ENCODE results near the gene ANGPTL8. TPM values are rescaled to one million over a fixed set of nuclear protein-coding genes. Genes with fewer than 3 reads are reported as not detected.

Gene ANGPTL8
- total and polyA plus RNA-seq, 2 experiments from 2014 or later, result not detected

DNA sequence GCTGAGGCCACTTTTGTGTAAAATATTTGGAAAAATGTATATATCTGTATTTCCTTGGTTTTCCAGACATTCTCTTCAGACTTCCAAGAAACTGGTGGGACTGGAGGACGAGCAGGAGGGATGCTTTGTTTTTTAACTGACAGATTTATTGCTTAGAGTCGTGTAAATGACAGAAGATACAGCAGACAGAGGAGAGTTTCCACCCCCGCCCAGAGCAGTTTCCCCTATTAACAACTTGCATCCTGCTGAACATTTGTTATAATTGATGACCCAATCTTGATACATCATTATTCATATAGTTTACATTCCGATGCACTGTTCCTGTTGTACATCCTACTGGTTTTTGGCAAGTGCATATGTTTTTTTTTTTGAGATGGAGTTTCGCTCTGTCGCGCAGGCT lies 30.0 kb downstream of the ANGPTL8 start:
- no peak for DNase-seq (ENCODE audit: low spot score)

More for the DNA sequence above, 30.0 kb downstream of the ANGPTL8 start:
- H3K27me3 ChIP-seq (ENCODE audit: insufficient read depth), result no peaks in the 10 kb centered on the region
- no peaks in the 10 kb centered on the region for H4K20me1 ChIP-seq (replicated peaks; ENCODE audit: insufficient read depth)
- H3K79me2 ChIP-seq (replicated peaks; ENCODE audit: insufficient read depth), result no peaks in the 10 kb centered on the region
- Mint-ChIP-seq H3K27me3 (ENCODE audit: insufficient read depth, low read depth, poor library complexity) (peaks cover 10% of the 10 kb centered on the region), H3K9me3 (no peaks in the 10 kb centered on the region), H3K4me3 (no peak overlapping the region; the same call in 2 of the 3 replicates), H3K27ac (no peak overlapping the region), H3K36me3 (ENCODE audit: low read depth) (no peaks in the 10 kb centered on the region), H3K4me1 (peaks cover 7% of the 10 kb centered on the region)
- no peak for TF ChIP-seq STAT1 (IDR thresholded peaks at IDR 0.05; ENCODE audit: unreplicated experiment)
- no peak for TF ChIP-seq EZH2 (IDR thresholded peaks at IDR 0.05; ENCODE audit: low read depth, unreplicated experiment)
- no peak for TF ChIP-seq ZNF331 (CRISPR knock-in tag; IDR thresholded peaks at IDR 0.05; ENCODE audit: low read depth)
- TF ChIP-seq EZH2phosphoT487 (IDR thresholded peaks at IDR 0.05; ENCODE audit: unreplicated experiment), result no peak
- no peak for TF ChIP-seq ZNF114 (CRISPR knock-in tag; IDR thresholded peaks at IDR 0.05)
- TF ChIP-seq CREB1 (CRISPR knock-in tag; IDR thresholded peaks at IDR 0.05; ENCODE audit: low read depth), result no peak
- TF ChIP-seq NANOG (IDR thresholded peaks at IDR 0.05; ENCODE audit: borderline replicate concordance), result no peak
- TF ChIP-seq REST (IDR thresholded peaks at IDR 0.05; ENCODE audit: unreplicated experiment), result no peak
- TF ChIP-seq CTCF (conservative IDR thresholded peaks at IDR 0.05; ENCODE audit: low read depth in 2 of 2), result no peak
- H3K9me2 ChIP-seq (ENCODE audit: insufficient read depth), result no peaks in the 10 kb centered on the region
- no peak overlapping the region for H3K4me2 ChIP-seq
- no peak overlapping the region for H2AFZ ChIP-seq
- H3K4me1 ChIP-seq (ENCODE audit: insufficient read depth), result no peaks in the 10 kb centered on the region
- H3K4me3 ChIP-seq, result no peak overlapping the region
- ATAC-seq, result no peak
- no peak overlapping the region for H3K27ac ChIP-seq (ENCODE audit: low read depth)
- H3K36me3 ChIP-seq (ENCODE audit: insufficient read depth), result no peaks in the 10 kb centered on the region
- no peaks in the 10 kb centered on the region for H3F3A ChIP-seq (replicated peaks; ENCODE audit: low read depth)
